Measurements from ENCODE around the gene CDC42BPB.
A peak's percentile ranks its signal among the peaks of the same experiment; 100 is the strongest.
"Not testable (repeated sequence)": the region's sequence is repeated elsewhere in the genome, so short reads cannot be mapped to it uniquely, and the experiment has no call there.

CDC42BPB gene

DNA sequence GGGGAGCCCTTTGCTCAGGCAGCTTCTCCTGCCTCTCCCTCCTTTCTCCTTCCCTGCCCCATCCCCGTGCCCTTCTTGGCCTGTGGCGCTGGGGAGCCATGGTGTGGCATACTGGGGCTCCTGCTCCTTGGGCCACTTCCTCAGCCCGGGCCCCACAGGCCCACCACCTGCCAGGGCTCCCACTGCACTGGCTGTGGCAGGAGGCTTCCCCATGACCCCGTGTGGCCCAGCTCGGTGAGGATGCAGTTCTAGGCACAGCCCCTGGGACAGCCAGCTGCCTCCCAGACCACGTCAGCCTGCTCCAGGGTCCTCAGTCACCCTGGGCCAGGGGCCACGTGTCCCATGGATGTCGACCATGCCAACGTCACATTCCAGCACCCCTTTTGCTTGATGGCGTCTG is 147.9 kb downstream of the CDC42BPB start:
- no peak for DNase-seq

DNA sequence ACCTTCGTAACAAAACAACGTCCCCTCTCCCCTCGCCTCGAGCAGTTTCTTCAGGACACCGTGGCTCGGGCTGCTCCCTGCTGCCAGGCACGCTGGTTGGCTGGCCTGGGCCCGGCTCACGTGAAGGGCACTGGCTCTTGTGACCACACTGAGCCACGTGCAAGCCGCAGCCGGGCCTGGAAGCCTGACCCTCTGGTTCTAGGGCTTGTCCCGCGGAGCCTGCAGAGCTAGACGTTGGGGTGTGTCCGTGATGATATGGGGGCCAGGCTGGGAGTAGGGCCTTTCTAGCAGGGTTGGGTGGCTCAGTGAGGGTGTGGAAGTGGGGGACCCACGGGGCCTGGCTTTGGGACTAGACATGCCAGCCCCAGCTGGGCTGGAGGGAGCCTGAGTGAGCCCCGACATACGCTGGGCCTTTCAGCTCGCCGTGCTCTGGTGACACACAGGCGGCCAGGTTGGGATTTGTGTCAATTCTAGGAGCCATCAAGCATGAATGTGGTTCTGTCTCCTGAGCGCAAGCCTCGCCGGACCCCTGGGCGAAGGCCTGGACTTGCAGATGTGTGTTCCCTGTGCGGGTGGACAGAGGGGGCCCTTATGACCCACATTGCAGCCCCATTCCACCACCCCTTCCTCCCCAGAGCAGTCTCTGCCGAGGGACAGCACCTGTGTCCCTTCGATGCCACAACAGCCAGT is 148.4 kb downstream of the CDC42BPB start:
- DNase-seq, result no peak

- no peak for DNase-seq
Measured at GRCh38 chr14:102907980-102908730, 149.2 kb downstream of the CDC42BPB start.

- no peak for DNase-seq
Measured at GRCh38 chr14:102907303-102907844, 150.0 kb downstream of the CDC42BPB start.

GRCh38 chr14:102906616-102907302 is 150.6 kb downstream of the CDC42BPB start:
- no peak for DNase-seq

DNA sequence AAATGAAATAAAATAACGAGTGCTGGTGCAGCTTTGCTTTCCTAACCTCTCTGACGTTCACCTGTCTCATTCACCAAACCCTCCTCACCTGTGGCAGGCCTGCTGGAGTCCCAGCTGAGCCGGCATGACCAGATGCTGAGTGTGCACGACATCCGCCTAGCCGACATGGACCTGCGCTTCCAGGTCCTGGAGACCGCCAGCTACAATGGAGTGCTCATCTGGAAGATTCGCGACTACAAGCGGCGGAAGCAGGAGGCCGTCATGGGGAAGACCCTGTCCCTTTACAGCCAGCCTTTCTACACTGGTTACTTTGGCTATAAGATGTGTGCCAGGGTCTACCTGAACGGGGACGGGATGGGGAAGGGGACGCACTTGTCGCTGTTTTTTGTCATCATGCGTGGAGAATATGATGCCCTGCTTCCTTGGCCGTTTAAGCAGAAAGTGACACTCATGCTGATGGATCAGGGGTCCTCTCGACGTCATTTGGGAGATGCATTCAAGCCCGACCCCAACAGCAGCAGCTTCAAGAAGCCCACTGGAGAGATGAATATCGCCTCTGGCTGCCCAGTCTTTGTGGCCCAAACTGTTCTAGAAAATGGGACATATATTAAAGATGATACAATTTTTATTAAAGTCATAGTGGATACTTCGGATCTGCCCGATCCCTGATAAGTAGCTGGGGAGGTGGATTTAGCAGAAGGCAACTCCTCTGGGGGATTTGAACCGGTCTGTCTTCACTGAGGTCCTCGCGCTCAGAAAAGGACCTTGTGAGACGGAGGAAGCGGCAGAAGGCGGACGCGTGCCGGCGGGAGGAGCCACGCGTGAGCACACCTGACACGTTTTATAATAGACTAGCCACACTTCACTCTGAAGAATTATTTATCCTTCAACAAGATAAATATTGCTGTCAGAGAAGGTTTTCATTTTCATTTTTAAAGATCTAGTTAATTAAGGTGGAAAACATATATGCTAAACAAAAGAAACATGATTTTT is 151.9 kb downstream of the CDC42BPB start:
- no peak for DNase-seq

DNA sequence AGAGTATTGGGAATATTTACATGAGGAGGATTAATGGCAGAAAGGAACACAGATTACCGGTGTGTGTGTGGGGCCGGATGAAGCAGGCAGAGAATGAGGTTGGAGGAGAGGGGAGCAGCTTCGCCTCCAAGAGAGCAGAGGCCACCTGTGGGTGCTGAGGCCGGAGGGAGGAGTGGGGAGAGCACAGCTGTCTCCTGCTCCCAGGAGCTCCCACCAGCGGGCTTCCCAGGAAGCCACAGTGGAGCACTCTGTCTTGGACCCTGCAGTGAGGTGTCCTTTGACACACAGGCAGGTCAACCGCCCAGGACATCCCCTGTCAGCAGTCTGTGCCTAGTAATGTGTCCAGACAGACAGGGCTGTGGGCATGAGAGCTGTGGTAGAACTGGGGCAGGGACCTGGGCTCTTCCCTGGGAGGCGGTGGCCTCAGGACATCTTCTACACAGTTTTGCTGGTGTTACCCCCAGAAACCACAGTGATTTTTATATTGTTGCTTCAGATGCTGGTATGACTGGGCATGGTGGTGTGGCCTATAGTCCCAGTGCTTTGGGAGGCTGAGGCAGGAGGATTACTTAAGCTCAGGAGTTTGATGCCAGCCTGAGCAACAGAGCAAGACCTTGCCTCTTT is 153.3 kb downstream of the CDC42BPB start:
- DNase-seq, result no peak

DNA sequence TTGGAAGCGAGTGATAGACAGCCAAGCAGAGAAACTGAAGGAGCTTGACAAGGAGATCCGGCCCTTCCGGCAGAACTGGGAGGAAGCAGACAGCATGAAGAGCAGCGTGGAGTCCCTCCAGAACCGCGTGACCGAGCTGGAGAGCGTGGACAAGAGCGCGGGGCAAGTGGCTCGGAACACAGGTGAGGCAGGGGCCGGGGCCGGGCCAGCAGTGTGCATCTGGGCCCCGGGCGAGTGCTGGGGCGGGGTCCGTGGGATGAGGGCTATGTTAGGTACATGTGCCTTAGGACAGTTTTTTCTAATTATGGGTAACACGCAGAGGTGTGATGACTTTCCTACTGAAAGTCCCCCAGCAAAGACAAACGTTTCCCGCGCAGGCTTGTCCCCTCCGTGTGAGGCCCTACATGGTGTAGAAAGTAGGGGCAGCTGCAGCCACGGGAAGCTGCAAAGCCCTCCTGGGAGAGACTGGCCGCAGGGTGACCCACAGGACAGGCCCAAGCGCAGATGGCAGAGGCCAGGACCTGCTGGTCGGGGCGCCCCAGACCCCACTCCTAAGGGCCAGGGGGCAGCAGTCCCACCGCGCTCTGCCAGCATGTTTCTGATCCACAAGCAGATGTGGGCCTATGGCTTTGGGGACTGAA is 154.0 kb downstream of the CDC42BPB start:
- no peak for DNase-seq

GRCh38 chr14:102902523-102903247 is 154.7 kb downstream of the CDC42BPB start:
- DNase-seq, result no peak

DNA sequence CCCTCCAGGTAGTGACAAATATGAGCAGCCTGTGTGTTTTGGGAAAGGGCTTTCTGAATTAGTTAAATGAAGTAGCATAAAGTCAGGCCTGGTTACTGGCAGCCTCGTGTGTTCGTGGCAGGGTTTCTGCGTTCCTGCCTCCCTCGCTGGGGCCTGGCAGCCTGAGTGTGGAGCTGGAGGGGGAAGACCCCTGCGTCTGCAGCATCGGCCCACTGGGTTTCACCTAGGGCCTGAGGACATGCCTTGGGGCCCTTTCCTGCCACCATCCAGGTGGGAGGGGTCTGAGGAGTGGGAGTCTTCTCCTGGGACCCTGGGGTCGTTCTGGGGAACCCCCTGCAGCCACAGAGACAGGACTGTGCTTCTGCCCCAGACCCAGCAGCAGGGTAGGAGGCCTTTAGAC is 155.3 kb downstream of the CDC42BPB start:
- no peak for DNase-seq

DNA sequence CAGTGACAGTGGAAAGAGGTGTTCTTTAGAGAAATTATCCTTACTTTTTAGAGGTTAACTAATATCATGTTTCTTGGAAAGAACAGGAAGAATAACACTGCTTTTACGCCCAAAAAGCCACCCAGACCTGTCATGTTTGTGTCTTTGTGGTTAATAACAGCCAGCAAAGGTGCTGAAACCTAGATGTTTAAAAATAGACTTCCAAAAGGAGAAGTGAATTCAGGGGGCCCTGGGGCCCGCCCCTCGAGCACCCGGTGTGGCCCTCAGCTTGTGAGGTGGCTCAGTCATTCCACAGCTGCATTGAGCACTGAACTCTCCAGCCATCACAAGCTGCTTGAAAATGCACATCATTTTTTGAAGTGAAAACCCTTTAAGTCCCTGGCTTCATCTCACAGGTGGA is 155.7 kb downstream of the CDC42BPB start:
- DNase-seq, result no peak

- DNase-seq, result peak; percentile 48
Measured at GRCh38 chr14:102900631-102901571, 156.4 kb downstream of the CDC42BPB start.

DNA sequence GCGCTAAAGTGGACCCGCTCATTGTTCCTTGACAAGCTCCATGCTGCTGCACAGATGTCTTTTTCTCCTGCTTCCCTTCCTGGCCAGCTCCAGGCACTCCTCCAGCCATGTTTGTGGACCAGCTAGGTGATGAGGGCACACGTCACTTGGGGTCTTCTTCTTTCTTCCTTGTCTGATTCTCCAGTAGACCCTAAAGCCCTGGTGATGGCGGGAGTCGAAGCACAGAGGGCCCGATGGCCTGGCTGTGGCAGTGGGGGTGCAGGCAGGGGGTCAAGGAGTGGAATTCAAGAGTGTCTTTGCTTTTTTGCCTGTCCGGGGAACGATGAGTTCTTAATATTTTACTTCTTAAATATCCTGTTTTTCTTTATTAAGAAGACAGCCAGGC is 157.8 kb downstream of the CDC42BPB start:
- DNase-seq, result no peak

- DNase-seq, result no peak
Measured at GRCh38 chr14:102898776-102899515, 158.4 kb downstream of the CDC42BPB start.

- DNase-seq, result no peak
Measured at GRCh38 chr14:102898298-102898697, 159.1 kb downstream of the CDC42BPB start.

DNA sequence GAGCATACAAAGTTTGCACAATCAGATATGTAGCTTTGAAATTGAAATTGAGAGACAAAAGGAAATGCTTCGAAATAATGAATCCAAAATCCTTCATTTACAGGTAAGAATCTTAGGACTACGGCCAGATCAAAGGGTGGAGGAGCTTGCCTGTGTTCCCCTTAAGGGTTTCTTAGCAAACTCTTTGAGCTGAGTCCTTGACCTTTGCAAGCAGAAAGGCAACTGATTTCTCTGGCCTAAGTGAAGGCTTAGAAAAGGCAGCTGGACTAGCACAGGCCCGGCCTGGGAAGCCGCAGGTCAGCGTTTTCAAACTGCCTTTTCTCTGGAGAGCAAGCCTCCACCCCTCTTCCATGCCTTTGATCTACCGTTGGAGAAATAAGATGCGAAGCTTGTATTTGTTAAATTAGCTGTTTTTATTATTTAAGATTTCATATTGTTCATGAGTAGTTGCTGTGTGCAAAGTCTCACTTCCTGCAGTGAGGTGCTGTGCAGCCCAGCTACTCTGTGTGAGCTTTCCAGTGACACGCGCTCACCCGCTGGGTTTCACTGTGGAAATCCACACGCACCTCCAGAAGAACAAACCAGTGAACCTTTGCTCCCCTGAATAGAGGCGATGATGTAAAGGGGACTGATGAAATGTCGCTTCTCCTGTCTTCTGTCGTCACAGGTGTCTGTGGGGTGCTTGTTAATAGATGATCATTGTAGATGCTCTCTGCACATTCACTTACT is 159.9 kb downstream of the CDC42BPB start:
- no peak for DNase-seq

DNA sequence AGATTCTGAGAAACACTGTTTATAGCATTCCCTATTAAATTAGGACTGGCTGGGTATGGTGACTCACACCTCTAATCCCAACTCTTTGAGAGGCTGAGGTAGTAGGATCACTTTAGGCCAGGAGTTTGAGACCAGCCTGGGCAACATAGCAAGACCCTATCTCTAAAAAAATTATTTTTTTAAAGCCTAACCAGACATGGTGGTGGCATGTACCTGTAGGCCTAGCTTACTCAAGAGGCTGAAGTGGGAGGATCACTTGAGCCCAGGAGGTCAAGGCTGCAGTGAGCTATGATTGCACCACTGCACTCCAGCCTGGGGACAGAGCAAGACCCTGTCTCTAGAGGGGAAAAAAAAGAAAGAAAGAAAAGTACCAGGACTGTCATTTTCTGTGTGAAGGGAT is 160.6 kb downstream of the CDC42BPB start:
- not testable (repeated sequence) for DNase-seq

DNA sequence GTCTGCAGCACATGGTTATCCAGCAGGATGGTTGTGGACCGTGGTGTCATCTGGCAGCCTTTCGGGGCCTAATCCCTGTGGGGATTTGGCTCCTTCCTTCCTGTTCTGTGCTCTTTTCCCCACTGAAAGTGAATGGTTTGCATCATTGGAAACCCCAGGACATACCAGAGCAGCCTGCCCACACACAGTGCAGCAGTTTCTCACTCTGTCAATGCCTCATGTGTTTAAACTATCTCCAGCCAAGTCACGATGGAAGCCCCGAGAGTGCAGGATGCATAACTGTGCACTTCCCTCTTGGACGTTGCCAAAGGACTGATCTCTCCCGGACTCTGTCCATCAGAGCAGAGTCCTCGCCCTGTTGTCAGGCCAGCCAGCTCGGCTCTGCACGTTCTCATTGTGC is 163.9 kb downstream of the CDC42BPB start:
- DNase-seq, result no peak

Measured in activated CD8-positive, alpha-beta memory T cell treated with anti-CD3 and anti-CD28 coated beads, Interleukin-2, amount 50 U/mL, for 48 hours (primary cell).